Suprapubic skin (tissue), 3 donors: Measurements from ENCODE around the gene GSTO1.

Source experiments
- CTCF ChIP-seq, 2 donors: fragments of 200-600 bp in 1 of 2; fragments of 450-650 bp in 1 of 2; sonication (generic) in 1 of 2; IDR thresholded peaks; one replicate each; pipeline ENCODE4 v1.5.1; 2016 to 2019; ENCODE audit warnings: antibody characterized with exemption in 2 of 2, mild to moderate bottlenecking in 1 of 2, moderate library complexity in 1 of 2
- POLR2AphosphoS5 ChIP-seq, 3 donors: sonication (generic); formaldehyde crosslinking; IDR thresholded peaks; one replicate each; pipeline ENCODE4 v1.6.1; 2017; ENCODE audit warnings: antibody characterized with exemption in 3 of 3

GRCh38 chr10:104273286-104273685 is 18.6 kb downstream of the GSTO1 start:
- TF ChIP-seq POLR2AphosphoS5 (IDR thresholded peaks at IDR 0.05), result no peak
- TF ChIP-seq CTCF (IDR thresholded peaks at IDR 0.05), result no peak
